Testis (tissue), 2 donors: ENCODE measurements around the gene HOXD10.

Experiments
- CTCF ChIP-seq, 3 experiments: fragments of 450-650 bp in 2 of 3; fragments of 200-600 bp in 1 of 3; sonication (generic) in 1 of 3; IDR thresholded peaks; one replicate each; pipeline ENCODE4 v1.5.1; 2016 to 2019; ENCODE audit warnings: antibody characterized with exemption in 3 of 3, mild to moderate bottlenecking in 2 of 3, moderate library complexity in 1 of 3
- POLR2A ChIP-seq: fragments of 450-650 bp; IDR thresholded peaks from one replicate; pipeline ENCODE4 v1.6.1; 2017; ENCODE audit warnings: antibody characterized with exemption, mild to moderate bottlenecking, moderate library complexity

DNA sequence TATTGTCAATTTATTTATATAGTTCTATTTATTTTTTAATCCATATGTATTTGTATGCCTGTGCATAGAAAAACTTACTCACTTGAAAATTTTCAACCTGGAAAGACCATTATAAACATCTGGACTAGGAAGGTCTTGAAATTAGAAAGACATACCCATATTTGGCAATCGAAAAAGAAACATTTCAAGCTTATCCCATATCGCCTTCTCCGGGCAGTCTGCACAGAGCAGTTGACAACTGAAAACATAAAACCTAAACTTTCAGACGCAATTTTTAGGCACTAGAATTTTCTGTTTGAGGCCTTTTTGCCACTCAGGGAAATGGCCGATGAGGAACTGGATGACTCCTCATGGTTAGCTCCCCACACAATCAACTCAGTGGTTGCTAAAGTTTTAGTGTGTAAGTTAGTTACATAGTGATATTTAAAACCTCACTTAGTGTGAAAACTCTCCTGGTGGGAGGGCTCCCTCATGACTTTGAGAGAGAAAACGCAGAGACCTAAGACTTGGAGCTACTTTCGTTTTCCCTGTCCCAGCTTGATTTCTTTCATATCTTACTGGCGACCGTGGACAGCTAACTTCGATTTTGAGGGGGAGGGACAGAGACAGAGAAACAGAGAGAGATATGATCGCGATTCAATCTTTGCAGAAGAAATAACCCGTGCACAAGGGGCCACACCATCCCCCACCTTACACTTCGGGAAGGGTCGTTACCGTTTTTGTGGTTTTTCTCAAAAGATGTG lies 20.2 kb upstream of the HOXD10 start:
- TF ChIP-seq CTCF (IDR thresholded peaks at IDR 0.05) (no peak), POLR2A (no peak)
